H1 (cell line): ENCODE measurements around the gene GOLGA6L10.

Source experiments
- BRCA1 ChIP-seq: IDR thresholded peaks from 2 replicates; pipeline ENCODE4 v1.6.1; 2012; ENCODE audit warnings: low read depth, low read length, improper control_type of control experiment
- CHD2 ChIP-seq: IDR thresholded peaks from 2 replicates; pipeline ENCODE4 v1.6.1; 2012; ENCODE audit warnings: low read length, improper control_type of control experiment
- GABPA ChIP-seq: IDR thresholded peaks from 2 replicates; pipeline ENCODE4 v1.6.1; 2011; ENCODE audit warnings: mild to moderate bottlenecking, low read length, moderate library complexity, borderline replicate concordance; ENCODE audit not compliant: insufficient read depth
- POU5F1 ChIP-seq: IDR thresholded peaks from 2 replicates; pipeline ENCODE4 v1.6.1; 2011; ENCODE audit warnings: low read depth, mild to moderate bottlenecking, low read length, moderate library complexity
- SIN3A ChIP-seq, 2 experiments: IDR thresholded peaks in 1 of 2; conservative IDR thresholded peaks in 1 of 2; 2 replicates each; pipeline ENCODE4 v1.6.1; 2011 to 2012; ENCODE audit warnings: low read length in 2 of 2, improper control_type of control experiment in 1 of 2, low read depth in 1 of 2, mild to moderate bottlenecking in 1 of 2
- SP2 ChIP-seq: IDR thresholded peaks from 2 replicates; pipeline ENCODE4 v1.6.1; 2012; ENCODE audit warnings: mild to moderate bottlenecking, low read length, inconsistent platforms
- TF ChIP-seq, protein P1 (sequence below), 3 experiments: IDR thresholded peaks; 1 replicate in 2 of 3; 2 replicates in 1 of 3; pipeline versions ENCODE4 v1.5.1 to v1.6.1; 2011; ENCODE audit warnings: low read length in 3 of 3, mild to moderate bottlenecking in 3 of 3, inconsistent platforms in 2 of 3, low read depth in 1 of 3, moderate library complexity in 1 of 3; ENCODE audit not compliant: insufficient read depth in 1 of 3; ENCODE audit errors: control extremely low read depth in 1 of 3

GRCh38 chr15:82303956-82304777, 45.1 kb downstream of the GOLGA6L10 start:
- TF ChIP-seq CHD2 (no peak), SP2 (no peak), SIN3A (conservative IDR thresholded peaks at IDR 0.05 in 1 of 2, IDR thresholded peaks at IDR 0.05 in 1 of 2; ENCODE audit: low read depth in 1 of 2, low read length in 2 of 2) (no peak), POU5F1 (no peak), GABPA (no peak), BRCA1 (no peak)
- TF ChIP-seq, protein P1, sequence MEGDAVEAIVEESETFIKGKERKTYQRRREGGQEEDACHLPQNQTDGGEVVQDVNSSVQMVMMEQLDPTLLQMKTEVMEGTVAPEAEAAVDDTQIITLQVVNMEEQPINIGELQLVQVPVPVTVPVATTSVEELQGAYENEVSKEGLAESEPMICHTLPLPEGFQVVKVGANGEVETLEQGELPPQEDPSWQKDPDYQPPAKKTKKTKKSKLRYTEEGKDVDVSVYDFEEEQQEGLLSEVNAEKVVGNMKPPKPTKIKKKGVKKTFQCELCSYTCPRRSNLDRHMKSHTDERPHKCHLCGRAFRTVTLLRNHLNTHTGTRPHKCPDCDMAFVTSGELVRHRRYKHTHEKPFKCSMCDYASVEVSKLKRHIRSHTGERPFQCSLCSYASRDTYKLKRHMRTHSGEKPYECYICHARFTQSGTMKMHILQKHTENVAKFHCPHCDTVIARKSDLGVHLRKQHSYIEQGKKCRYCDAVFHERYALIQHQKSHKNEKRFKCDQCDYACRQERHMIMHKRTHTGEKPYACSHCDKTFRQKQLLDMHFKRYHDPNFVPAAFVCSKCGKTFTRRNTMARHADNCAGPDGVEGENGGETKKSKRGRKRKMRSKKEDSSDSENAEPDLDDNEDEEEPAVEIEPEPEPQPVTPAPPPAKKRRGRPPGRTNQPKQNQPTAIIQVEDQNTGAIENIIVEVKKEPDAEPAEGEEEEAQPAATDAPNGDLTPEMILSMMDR (IDR thresholded peaks at IDR 0.05; ENCODE audit: control extremely low read depth in 1 of 3, insufficient read depth in 1 of 3, low read depth in 1 of 3, low read length in 3 of 3) = no peak
